Measurements from ENCODE around the gene CHRNA4. TPM values are rescaled to one million over a fixed set of nuclear protein-coding genes. Genes with fewer than 3 reads are reported as not detected.
"Not testable (repeated sequence)": the region's sequence is repeated elsewhere in the genome, so short reads cannot be mapped to it uniquely, and the experiment has no call there.

CHRNA4 gene
- total and polyA plus RNA-seq, 2 of the 4 experiments (the other 2 are of a cell fraction) = not detected

DNA sequence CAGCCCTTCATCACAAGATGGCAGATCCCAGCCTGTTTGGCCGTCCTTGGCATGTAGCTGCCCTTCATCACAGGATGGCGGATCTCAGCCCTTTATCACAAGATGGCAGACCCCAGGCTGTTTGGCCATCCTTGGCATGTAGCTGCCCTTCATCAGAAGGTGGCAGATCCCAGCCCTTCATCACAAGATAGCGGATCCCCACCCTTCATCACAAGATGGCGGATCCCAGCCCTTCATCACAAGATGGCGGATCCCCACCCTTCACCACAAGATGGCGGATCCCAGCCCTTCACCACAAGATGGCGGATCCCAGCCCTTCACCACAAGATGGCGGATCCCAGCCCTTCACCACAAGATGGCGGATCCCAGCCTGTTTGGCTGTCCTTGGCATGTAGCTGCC lies 26.1 kb downstream of the CHRNA4 start:
- H3K14ac ChIP-seq (replicated peaks; ENCODE audit: low read depth, low read length); H2BK120ac ChIP-seq (ENCODE audit: low read depth, low read length); H2AK9ac ChIP-seq (replicated peaks; ENCODE audit: low read depth, low read length, poor library complexity); H3K56ac ChIP-seq (ENCODE audit: extremely low read depth, insufficient read depth, low read length); H3K4me2 ChIP-seq (ENCODE audit: low read depth, low read length); DNase-seq; intact Hi-C loops (cut with micrococcal nuclease); H4K20me1 ChIP-seq (ENCODE audit: insufficient read depth, low read length); CTCF ChIA-PET; H4K5ac ChIP-seq (ENCODE audit: low read depth, low read length); H2BK20ac ChIP-seq (ENCODE audit: low read depth, low read length); POLR2A ChIA-PET (ENCODE audit: unreplicated experiment); H3K4ac ChIP-seq (ENCODE audit: low read depth, low read length); H3K23ac ChIP-seq (ENCODE audit: low read depth, low read length); H3K36me3 ChIP-seq (ENCODE audit: control insufficient read depth, insufficient read depth, low read length); BruUV-seq (replicated peaks); H4K8ac ChIP-seq (ENCODE audit: low read depth in 2 of 2, low read length in 2 of 2); ATAC-seq (ENCODE audit: low read depth); H3K9me1 ChIP-seq (ENCODE audit: insufficient read depth, low read length); H3K27ac ChIP-seq (ENCODE audit: insufficient read depth, low read length); H3K9ac ChIP-seq (ENCODE audit: low read depth, low read length); H3K9me3 ChIP-seq (ENCODE audit: control insufficient read depth, insufficient read depth, low read length); H2BK5ac ChIP-seq (ENCODE audit: low read depth, low read length, poor library complexity, severe bottlenecking); H2AK5ac ChIP-seq (ENCODE audit: low read depth, low read length); H3K18ac ChIP-seq (ENCODE audit: low read depth, low read length); in situ Hi-C loops (cut with MboI; ENCODE audit: low sequenced_read_pairs); H2BK15ac ChIP-seq (ENCODE audit: low read depth, low read length); H3K4me1 ChIP-seq (ENCODE audit: control insufficient read depth, insufficient read depth, low read length); H3K4me3 ChIP-seq (ENCODE audit: insufficient read depth, low read depth, low read length); dilution Hi-C loops (cut with HindIII; ENCODE audit: low sequenced_read_pairs, unreplicated experiment); H3K79me1 ChIP-seq (ENCODE audit: low read depth in 1 of 2, low read length in 2 of 2); H4K91ac ChIP-seq (ENCODE audit: insufficient read depth, low read depth, low read length): not testable (repeated sequence)
- Histone ChIP-seq H3K27me3 (ENCODE audit: control insufficient read depth, insufficient read depth, low read length) (peaks cover 16% of the 10 kb centered on the region), H2AFZ (replicated peaks; ENCODE audit: low read length, poor library complexity) (peak overlapping the region; percentile 32)
- 65% methylated on average over 3 of the region's 9 CpGs; no CpG with 5 or more reads in 1 of the 2 experiments for WGBS, 2 experiments (ENCODE audit: extremely low coverage in 2 of 2, insufficient read length in 1 of 2)
